Activated naive CD8-positive, alpha-beta T cell treated with anti-CD3 and anti-CD28 coated beads for 36 hours (primary cell): Measurements from ENCODE around the gene PRPH2. TPM values are rescaled to one million over a fixed set of nuclear protein-coding genes. Genes with fewer than 3 reads are reported as not detected.
"Not testable (repeated sequence)": the region's sequence is repeated elsewhere in the genome, so short reads cannot be mapped to it uniquely, and the experiment has no call there.

Experiments used
- DNase-seq: peaks from one replicate; pipeline ENCODE4 v3.0.0; 2021
- H3K27ac Mint-ChIP-seq: one replicate; pipeline ENCODE4 v1.8.0; 2022; ENCODE audit warnings: mild to moderate bottlenecking, moderate library complexity, mixed read lengths
- H3K27me3 Mint-ChIP-seq: one replicate; pipeline ENCODE4 v1.8.0; 2022; ENCODE audit warnings: mild to moderate bottlenecking, mixed read lengths
- H3K36me3 Mint-ChIP-seq: one replicate; pipeline ENCODE4 v1.8.0; 2021; ENCODE audit warnings: mild to moderate bottlenecking, mixed read lengths
- H3K4me1 Mint-ChIP-seq: one replicate; pipeline ENCODE4 v1.8.0; 2021; ENCODE audit warnings: mixed read lengths
- H3K4me3 Mint-ChIP-seq: one replicate; pipeline ENCODE4 v1.8.0; 2022; ENCODE audit warnings: mild to moderate bottlenecking, moderate library complexity, mixed read lengths
- H3K9me3 Mint-ChIP-seq: one replicate; pipeline ENCODE4 v1.8.0; 2022; ENCODE audit warnings: mixed read lengths
- total RNA-seq, 2 experiments: library from RNA; stranded (reverse); gene quantifications; one replicate each; pipeline ENCODE4 v1.2.3, GENCODE V29; 2021

PRPH2 gene
- total RNA-seq, 2 experiments from 2014 or later = 0.06 TPM; not detected in 1

DNA sequence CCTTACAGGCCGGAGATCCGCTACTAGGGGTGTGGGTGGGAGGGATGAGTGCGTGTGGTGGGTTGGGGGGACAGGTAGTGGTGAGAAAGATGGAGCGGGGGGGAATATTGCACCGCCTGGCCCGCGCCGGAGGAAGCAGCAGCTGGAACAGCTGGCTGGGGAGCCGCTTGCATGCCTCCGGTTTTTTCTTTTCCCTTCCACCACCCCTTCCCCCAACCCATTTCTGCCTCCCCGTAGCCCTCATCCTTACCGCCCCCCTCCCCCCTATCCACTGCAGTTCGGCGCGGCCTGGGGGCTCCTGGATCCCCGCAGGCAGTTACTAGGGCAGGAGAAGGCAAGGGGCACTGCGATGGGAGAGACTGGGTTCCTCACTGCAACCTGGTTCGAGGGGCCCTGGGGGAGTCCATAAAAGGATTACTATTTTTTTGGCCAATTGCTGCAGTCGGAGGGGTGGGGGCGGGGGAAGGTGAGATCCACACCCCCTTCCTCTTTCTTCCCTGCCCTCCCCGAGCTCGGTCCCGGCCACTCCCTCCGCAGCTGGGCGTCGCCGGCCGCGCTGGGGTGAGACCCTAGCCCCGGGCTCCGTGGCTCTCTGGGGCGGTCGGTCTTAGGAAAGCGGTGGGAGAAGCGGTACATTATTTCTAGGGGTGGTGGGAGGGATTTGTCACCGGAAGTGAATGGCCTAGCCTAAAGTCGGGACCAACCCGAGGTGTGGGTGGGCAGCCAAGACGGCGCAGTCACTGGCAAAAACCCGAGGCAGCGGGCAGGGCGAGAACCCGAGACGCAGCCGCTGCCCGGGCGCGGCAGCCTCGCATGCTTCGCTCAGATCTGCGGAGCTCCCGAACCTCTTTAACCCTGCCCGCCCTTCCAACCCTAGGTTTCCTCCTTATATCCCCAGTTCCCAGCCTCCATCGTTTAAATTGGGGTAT is 24.3 kb upstream of the PRPH2 start:
- peaks cover 30% of the 10 kb centered on the region for H3K4me1 Mint-ChIP-seq
- peak overlapping the region; percentile 100 for H3K27ac Mint-ChIP-seq
- H3K9me3 Mint-ChIP-seq = peaks cover 3% of the 10 kb centered on the region
- peak; percentile 90 for DNase-seq
- H3K36me3 Mint-ChIP-seq = peaks cover 34% of the 10 kb centered on the region
- no peaks in the 10 kb centered on the region for H3K27me3 Mint-ChIP-seq
- peak overlapping the region; percentile 100 for H3K4me3 Mint-ChIP-seq

DNA sequence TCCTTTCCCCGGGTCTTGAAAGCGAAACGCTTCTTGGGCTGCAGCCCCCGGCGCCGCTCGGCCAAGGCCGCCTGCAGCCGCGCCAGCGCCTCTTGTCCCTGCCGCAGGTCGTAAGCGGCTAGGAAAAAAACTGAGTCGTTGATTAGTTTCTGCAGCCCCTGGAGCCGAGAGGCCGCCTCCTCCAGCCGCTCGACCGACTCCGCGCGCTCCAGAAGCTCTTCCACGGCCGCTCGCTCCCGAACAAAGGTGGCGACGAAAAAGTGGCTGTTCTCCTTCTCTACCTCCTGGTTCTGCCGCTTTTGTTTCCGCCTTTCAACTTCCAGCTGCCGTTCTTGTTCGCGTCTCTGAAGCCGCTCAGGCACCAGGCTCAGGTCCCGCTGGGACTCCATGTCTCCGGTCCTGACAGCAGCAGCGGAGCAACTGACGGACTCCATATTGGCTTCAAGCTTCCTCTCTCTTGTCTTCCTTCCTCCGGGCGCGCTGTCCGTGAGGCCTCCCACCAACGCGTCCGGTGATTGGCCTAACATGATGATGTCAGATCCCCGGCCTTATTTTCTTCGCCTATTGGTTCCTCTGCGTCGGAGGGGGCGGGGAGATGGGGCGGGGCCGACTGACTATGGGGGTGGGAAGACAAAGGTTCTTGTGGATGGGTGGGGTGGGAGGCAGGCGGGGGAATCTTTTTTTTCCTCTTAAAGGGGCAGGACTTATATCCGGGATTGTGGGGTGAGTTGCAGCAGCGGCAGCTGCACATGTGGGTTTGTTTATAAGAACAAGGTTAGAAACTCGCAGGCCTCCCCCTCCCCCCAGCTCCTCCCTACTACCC is 23.5 kb upstream of the PRPH2 start, which contains the start of gene TBCC:
Gene TBCC (minus strand): TSS at position 464 of the 823 bp plus-strand sequence. CDS start 30 bp downstream, at position 434.
- Mint-ChIP-seq H3K36me3 (peaks cover 34% of the 10 kb centered on the region), H3K9me3 (peaks cover 3% of the 10 kb centered on the region), H3K27ac (peak within 1 kb of the TSS; percentile 100), H3K27me3 (no peaks in the 10 kb centered on the region), H3K4me1 (peaks cover 26% of the 10 kb centered on the region), H3K4me3 (peak within 1 kb of the TSS; percentile 100)
- DNase-seq = peak; percentile 91

GRCh38 chr6:42745083-42745639 is 22.8 kb upstream of the PRPH2 start:
- peaks cover 3% of the 10 kb centered on the region for H3K9me3 Mint-ChIP-seq
- peaks cover 26% of the 10 kb centered on the region for H3K4me1 Mint-ChIP-seq
- peak overlapping the region; percentile 100 for H3K4me3 Mint-ChIP-seq
- peak overlapping the region; percentile 100 for H3K27ac Mint-ChIP-seq
- DNase-seq = peak; percentile 51
- no peaks in the 10 kb centered on the region for H3K27me3 Mint-ChIP-seq
- H3K36me3 Mint-ChIP-seq = peaks cover 34% of the 10 kb centered on the region

- H3K4me1 Mint-ChIP-seq = peaks cover 26% of the 10 kb centered on the region
- H3K27ac Mint-ChIP-seq = peak overlapping the region; percentile 34
- H3K9me3 Mint-ChIP-seq = peaks cover 3% of the 10 kb centered on the region
- H3K27me3 Mint-ChIP-seq = no peaks in the 10 kb centered on the region
- peak overlapping the region; percentile 100 for H3K4me3 Mint-ChIP-seq
- no peak for DNase-seq
- peaks cover 34% of the 10 kb centered on the region for H3K36me3 Mint-ChIP-seq
These were observed 22.0 kb upstream of the PRPH2 start for GRCh38 chr6:42744351-42744893.

DNA sequence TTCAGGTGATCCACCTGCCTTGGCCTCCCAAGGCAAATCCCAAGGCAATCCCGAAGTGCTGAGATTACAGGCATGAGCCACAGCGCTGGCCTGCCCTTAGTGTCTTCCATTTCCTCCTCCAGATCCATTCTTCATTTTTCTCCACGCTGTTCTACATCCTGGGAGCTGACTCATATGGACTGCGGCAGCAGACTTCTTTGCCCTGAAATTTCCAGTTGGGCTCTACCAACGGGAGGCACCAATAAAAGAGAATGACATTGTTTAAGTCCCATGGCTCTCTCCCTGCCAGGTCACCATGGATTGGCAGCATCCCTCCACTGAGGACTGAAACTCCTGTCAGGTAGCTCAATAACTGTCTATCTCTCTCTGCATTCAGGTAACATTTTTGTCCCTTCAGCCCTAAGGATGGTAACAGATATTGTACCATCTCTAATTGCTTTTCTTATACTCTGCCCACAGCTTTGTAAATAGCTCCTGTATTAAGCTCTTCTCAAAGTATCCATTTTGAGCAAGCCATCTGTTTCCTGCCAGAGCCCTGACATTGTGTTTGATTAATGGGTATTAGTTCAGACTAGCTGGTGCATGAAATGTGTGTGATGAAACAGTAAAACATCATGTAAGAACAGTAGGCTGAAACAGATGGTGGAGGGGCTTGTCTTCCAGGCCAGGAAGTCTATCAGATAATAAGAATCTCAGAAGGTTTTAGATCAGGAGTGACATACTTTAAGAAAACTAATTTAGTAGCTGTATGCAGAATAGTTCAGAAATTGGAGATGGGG is 19.9 kb upstream of the PRPH2 start:
- Mint-ChIP-seq H3K36me3 (peaks cover 25% of the 10 kb centered on the region), H3K4me3 (no peak overlapping the region), H3K27me3 (no peaks in the 10 kb centered on the region), H3K4me1 (peaks cover 10% of the 10 kb centered on the region), H3K27ac (no peak overlapping the region), H3K9me3 (peaks cover 3% of the 10 kb centered on the region)
- no peak for DNase-seq

DNA sequence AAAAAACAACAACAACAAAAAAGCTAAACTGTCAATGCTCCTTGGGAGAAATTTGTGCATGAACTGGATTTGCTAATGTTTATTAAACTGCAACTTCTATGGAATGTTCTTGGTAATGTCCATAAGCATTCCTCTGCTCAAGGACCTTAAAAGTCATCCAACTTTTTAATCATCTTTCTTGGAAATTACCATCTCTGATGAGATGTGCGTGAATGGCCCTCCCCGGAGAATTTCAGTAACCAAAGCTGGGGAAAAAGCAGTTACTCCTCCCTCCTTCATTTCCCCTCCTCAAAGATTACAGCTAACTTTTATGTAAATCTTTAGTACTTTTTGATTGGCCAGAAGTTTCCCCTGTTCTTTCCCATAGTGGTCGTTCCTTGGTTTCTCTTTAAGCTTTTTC is 18.3 kb upstream of the PRPH2 start:
- Mint-ChIP-seq H3K4me1 (peaks cover 9% of the 10 kb centered on the region), H3K36me3 (peaks cover 22% of the 10 kb centered on the region), H3K27me3 (no peaks in the 10 kb centered on the region), H3K27ac (no peak overlapping the region), H3K4me3 (no peak overlapping the region), H3K9me3 (peaks cover 3% of the 10 kb centered on the region)
- no peak for DNase-seq

GRCh38 chr6:42735976-42736375 is 13.6 kb upstream of the PRPH2 start:
- no peak overlapping the region for H3K4me3 Mint-ChIP-seq
- no peaks in the 10 kb centered on the region for H3K4me1 Mint-ChIP-seq
- H3K27ac Mint-ChIP-seq = no peak overlapping the region
- no peak for DNase-seq
- no peaks in the 10 kb centered on the region for H3K27me3 Mint-ChIP-seq
- no peaks in the 10 kb centered on the region for H3K36me3 Mint-ChIP-seq
- H3K9me3 Mint-ChIP-seq = peaks cover 2% of the 10 kb centered on the region

DNA sequence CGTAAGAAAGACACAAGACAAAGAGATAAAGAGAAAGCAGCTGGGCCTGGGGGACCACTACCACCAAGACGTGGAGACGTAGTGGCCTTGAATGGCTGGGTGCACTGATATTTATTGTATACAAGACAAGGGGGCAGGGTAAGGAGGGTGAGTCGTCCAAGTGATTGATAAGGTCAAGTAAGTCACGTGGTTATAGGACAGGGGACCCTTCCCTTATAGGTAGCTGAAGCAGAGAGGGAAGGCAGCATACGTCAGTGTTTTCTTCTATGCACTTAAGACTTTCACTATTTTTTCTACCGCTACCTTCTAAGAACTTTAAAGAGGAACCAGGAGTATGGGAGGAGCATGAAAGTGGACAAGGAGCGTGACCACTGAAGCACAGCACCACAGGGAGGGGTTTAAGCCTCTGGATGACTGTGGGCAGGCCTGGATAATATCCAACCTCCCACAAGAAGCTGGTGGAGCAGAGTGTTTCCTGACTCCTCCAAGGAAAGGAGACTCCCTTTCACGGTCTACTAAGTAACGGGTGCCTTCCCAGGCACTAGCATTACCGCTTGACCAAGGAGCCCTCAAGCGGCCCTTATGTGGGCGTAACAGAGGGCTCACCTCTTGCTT is 11.6 kb upstream of the PRPH2 start:
- H3K27me3 Mint-ChIP-seq, H3K36me3 Mint-ChIP-seq, H3K4me3 Mint-ChIP-seq, H3K4me1 Mint-ChIP-seq, H3K27ac Mint-ChIP-seq, DNase-seq, H3K9me3 Mint-ChIP-seq: not testable (repeated sequence)

- H3K27me3 Mint-ChIP-seq = no peaks in the 10 kb centered on the region
These were observed 7.3 kb upstream of the PRPH2 start for GRCh38 chr6:42729731-42730130.

DNA sequence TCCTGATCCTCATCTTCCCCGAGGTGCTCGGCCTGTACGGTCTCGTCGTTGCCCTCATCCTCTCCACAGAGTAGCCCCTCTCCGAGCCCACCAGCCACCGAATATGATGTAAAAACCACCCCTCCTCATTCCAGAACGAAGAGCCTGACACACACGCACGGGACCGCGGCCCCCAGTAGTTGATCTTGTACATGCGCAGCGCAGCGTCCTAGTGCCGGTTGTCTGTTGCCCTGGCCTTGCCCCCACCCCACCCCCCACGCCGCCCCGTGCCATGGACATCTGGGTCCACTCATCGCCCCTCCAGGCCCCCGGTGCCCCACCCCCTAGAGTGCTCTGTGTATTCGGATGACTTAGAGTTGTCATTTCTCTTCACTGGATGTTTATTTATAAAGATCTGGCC is 5.2 kb upstream of the PRPH2 start:
- H3K36me3 Mint-ChIP-seq = peaks cover 3% of the 10 kb centered on the region
- H3K27me3 Mint-ChIP-seq = peaks cover 3% of the 10 kb centered on the region
- peak overlapping the region; percentile 46 for H3K4me3 Mint-ChIP-seq
- peak overlapping the region; percentile 54 for H3K27ac Mint-ChIP-seq
- no peak for DNase-seq
- H3K4me1 Mint-ChIP-seq = peaks cover 16% of the 10 kb centered on the region
- H3K9me3 Mint-ChIP-seq = peaks cover 1% of the 10 kb centered on the region

More at GRCh38 chr6:42729731-42730130, 7.3 kb upstream of the PRPH2 start:
- Mint-ChIP-seq H3K27ac (no peak overlapping the region), H3K4me1 (peaks cover 16% of the 10 kb centered on the region), H3K4me3 (no peak overlapping the region), H3K9me3 (peaks cover 2% of the 10 kb centered on the region), H3K36me3 (peaks cover 3% of the 10 kb centered on the region)
- DNase-seq = no peak

GRCh38 chr6:42727087-42727611 is 4.8 kb upstream of the PRPH2 start:
- DNase-seq = peak; percentile 8
- Mint-ChIP-seq H3K4me1 (peaks cover 16% of the 10 kb centered on the region), H3K36me3 (peaks cover 3% of the 10 kb centered on the region), H3K4me3 (peak overlapping the region; percentile 82), H3K27me3 (peaks cover 3% of the 10 kb centered on the region), H3K9me3 (no peaks in the 10 kb centered on the region), H3K27ac (peak overlapping the region; percentile 98)

- peak overlapping the region; percentile 82 for H3K4me3 Mint-ChIP-seq
- peaks cover 3% of the 10 kb centered on the region for H3K27me3 Mint-ChIP-seq
- peak; percentile 60 for DNase-seq
- peaks cover 3% of the 10 kb centered on the region for H3K36me3 Mint-ChIP-seq
- peak overlapping the region; percentile 98 for H3K27ac Mint-ChIP-seq
- H3K4me1 Mint-ChIP-seq = peaks cover 16% of the 10 kb centered on the region
- no peaks in the 10 kb centered on the region for H3K9me3 Mint-ChIP-seq
These were observed 4.2 kb upstream of the PRPH2 start for GRCh38 chr6:42726485-42727086.

DNA sequence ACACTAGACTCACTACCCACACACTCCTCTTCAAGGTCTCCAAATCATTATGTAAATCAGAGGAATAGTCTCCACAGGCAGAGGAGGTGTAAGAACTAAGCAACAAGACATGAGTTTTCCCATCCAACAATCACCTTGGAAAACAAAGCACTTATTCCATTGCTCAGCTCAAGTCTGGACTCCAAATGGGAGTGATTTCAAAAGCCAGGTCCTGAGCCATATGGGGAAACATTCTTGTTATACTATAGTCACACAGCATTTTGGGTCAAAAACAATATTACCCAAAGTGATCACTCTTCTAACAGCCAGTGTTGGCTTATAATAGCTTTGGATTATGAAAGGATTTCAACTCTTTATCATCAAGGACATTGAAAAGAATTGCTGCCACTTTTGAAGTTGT is 3.6 kb upstream of the PRPH2 start:
- Mint-ChIP-seq H3K4me3 (peak overlapping the region; percentile 82), H3K27ac (peak overlapping the region; percentile 98), H3K4me1 (peaks cover 16% of the 10 kb centered on the region), H3K27me3 (peaks cover 3% of the 10 kb centered on the region), H3K36me3 (peaks cover 3% of the 10 kb centered on the region), H3K9me3 (no peaks in the 10 kb centered on the region)
- DNase-seq = no peak
